Endothelial cell of umbilical vein (primary cell): ENCODE results near the gene MICALL2. TPM values are rescaled to one million over a fixed set of nuclear protein-coding genes. Genes with fewer than 3 reads are reported as not detected.

Source experiments
- BruUV-seq: library from RNA; stranded (reverse); fragments of 400-500 nt; replicated peaks from 2 replicates; lab custom pipeline; 2021; lab: Mats Ljungman, UMichigan
- CTCF ChIA-PET: fragments of 300-600, 350-600 bp; sonication (Branson Sonifier 250); formaldehyde crosslinking; loops from one replicate; lab custom pipeline; 2021; ENCODE audit warnings: antibody characterized with exemption, inconsistent platforms; lab: Charles Lee
- POLR2A ChIA-PET: fragments of 300-600, 350-600 bp; sonication (Branson Sonifier 250); formaldehyde crosslinking; loops from one replicate; lab custom pipeline; 2021; ENCODE audit warnings: antibody characterized with exemption, inconsistent platforms; lab: Charles Lee
- DNase-seq: peaks from one replicate; pipeline ENCODE4 v3.0.0-alpha.2; 2011; ENCODE audit warnings: low read depth, low spot score
- FAIRE-seq: peaks from 2 replicates; lab custom pipeline; 2011; peaks lifted over from hg19 to GRCh38; lab: Jason Lieb, UNC
- H2AFZ ChIP-seq: 2 replicates; pipeline ENCODE4 v1.6.0; 2012; ENCODE audit warnings: low read depth, low read length, control low read depth, inconsistent platforms
- H3K27ac ChIP-seq: 2 replicates; pipeline ENCODE4 v1.5.1; 2011; ENCODE audit warnings: low read depth, mild to moderate bottlenecking, control low read depth, low read length, moderate library complexity; ENCODE audit not compliant: insufficient read depth
- H3K27me3 ChIP-seq, 2 experiments: 2 replicates each; pipeline versions ENCODE4 v1.6.0 to v1.6.1; 2011; ENCODE audit warnings: low read length in 2 of 2, mixed read lengths in 1 of 2; ENCODE audit not compliant: control insufficient read depth in 2 of 2, insufficient read depth in 2 of 2
- H3K36me3 ChIP-seq, 2 experiments: 2 replicates in 1 of 2; 3 replicates in 1 of 2; pipeline ENCODE4 v1.5.1; 2011; ENCODE audit warnings: low read length in 2 of 2, mild to moderate bottlenecking in 1 of 2, moderate library complexity in 1 of 2; ENCODE audit not compliant: control insufficient read depth in 2 of 2, insufficient read depth in 2 of 2; ENCODE audit errors: extremely low read depth in 1 of 2
- H3K4me1 ChIP-seq: 3 replicates; pipeline ENCODE4 v1.5.1; 2011; ENCODE audit warnings: mild to moderate bottlenecking, low read length; ENCODE audit not compliant: control insufficient read depth, insufficient read depth; ENCODE audit errors: extremely low read depth
- H3K4me2 ChIP-seq: 2 replicates; pipeline ENCODE4 v1.6.1; 2011; ENCODE audit warnings: low read length, control low read depth, mixed read lengths; ENCODE audit not compliant: insufficient read depth
- H3K4me3 ChIP-seq, 3 experiments: fragments of 200-600 bp in 1 of 3; sonication (generic), shearing (Covaris generic) in 1 of 3; replicated peaks in 1 of 3; 2 replicates each; pipeline ENCODE4 v1.5.1; 2011 to 2016; ENCODE audit warnings: control low read depth in 3 of 3, low read length in 3 of 3, mild to moderate bottlenecking in 2 of 3, inconsistent platforms in 1 of 3, low read depth in 1 of 3, moderate library complexity in 1 of 3; ENCODE audit not compliant: insufficient read depth in 1 of 3
- H3K79me2 ChIP-seq: 2 replicates; pipeline ENCODE4 v1.6.0; 2012; ENCODE audit warnings: low read length, inconsistent platforms; ENCODE audit not compliant: control insufficient read depth, insufficient read depth
- H3K9ac ChIP-seq: replicated peaks from 2 replicates; pipeline ENCODE3; 2011; ENCODE audit warnings: low read length, control low read depth; ENCODE audit not compliant: insufficient read depth; ENCODE audit errors: extremely low read depth
- H3K9me1 ChIP-seq: replicated peaks from 3 replicates; pipeline ENCODE4 v1.6.0; 2011; ENCODE audit warnings: mild to moderate bottlenecking, low read length; ENCODE audit not compliant: control insufficient read depth, insufficient read depth; ENCODE audit errors: extremely low read depth
- H3K9me3 ChIP-seq: replicated peaks from 2 replicates; pipeline ENCODE4 v1.5.1; 2012; ENCODE audit warnings: low read length, inconsistent platforms; ENCODE audit not compliant: control insufficient read depth, insufficient read depth
- H4K20me1 ChIP-seq: replicated peaks from 2 replicates; pipeline ENCODE3; 2011; ENCODE audit warnings: mild to moderate bottlenecking, low read length; ENCODE audit not compliant: control insufficient read depth, insufficient read depth; ENCODE audit errors: extremely low read depth
- CTCF ChIP-seq, 2 donors: IDR thresholded peaks; 1 replicate in 1 of 2; 2 replicates in 1 of 2; pipeline ENCODE4 v1.5.1; 2011; ENCODE audit warnings: low read length in 2 of 2, mild to moderate bottlenecking in 2 of 2, moderate library complexity in 2 of 2, control low read depth in 1 of 2, inconsistent platforms in 1 of 2, low read depth in 1 of 2; ENCODE audit not compliant: insufficient read depth in 1 of 2; ENCODE audit errors: extremely low read depth in 1 of 2
- EZH2 ChIP-seq: IDR thresholded peaks from 2 replicates; pipeline ENCODE4 v1.6.1; 2012; ENCODE audit warnings: borderline replicate concordance, low read depth, mild to moderate bottlenecking, moderate library complexity, low read length, inconsistent platforms; ENCODE audit not compliant: severe bottlenecking
- FOS ChIP-seq: IDR thresholded peaks from 2 replicates; pipeline ENCODE4 v1.6.1; 2011; ENCODE audit warnings: mild to moderate bottlenecking, low read length, moderate library complexity, borderline replicate concordance; ENCODE audit not compliant: insufficient read depth
- GATA2 ChIP-seq: IDR thresholded peaks from 2 replicates; pipeline ENCODE4 v1.7.0; 2011; ENCODE audit warnings: low read depth, mild to moderate bottlenecking, moderate library complexity, mixed read lengths, low read length; ENCODE audit not compliant: insufficient read length, insufficient read depth
- JUN ChIP-seq: IDR thresholded peaks from 2 replicates; pipeline ENCODE4 v1.6.1; 2011; ENCODE audit warnings: borderline replicate concordance, low read depth; ENCODE audit not compliant: insufficient read length, insufficient read depth
- MAX ChIP-seq: IDR thresholded peaks from 2 replicates; pipeline ENCODE4 v1.6.1; 2011; ENCODE audit not compliant: insufficient read depth, insufficient read length
- MYC ChIP-seq: IDR thresholded peaks from one replicate; pipeline ENCODE4 v1.6.1; 2011; ENCODE audit warnings: mild to moderate bottlenecking, low read depth, low read length
- POLR2A ChIP-seq: IDR thresholded peaks from 2 replicates; pipeline ENCODE4 v1.6.1; 2012; ENCODE audit warnings: low read depth, mild to moderate bottlenecking, control low read depth, low read length
- POLR2AphosphoS5 ChIP-seq: IDR thresholded peaks from 2 replicates; pipeline ENCODE4 v1.6.1; 2012; ENCODE audit warnings: low read depth, mild to moderate bottlenecking, control low read depth, low read length, moderate library complexity; ENCODE audit not compliant: insufficient read depth
- dilution Hi-C: fragments of 300-500 bp; cut with MboI; formaldehyde crosslinking; loops from one replicate; pipeline ENCODE4 v1.15.0; 2019; ENCODE audit warnings: low sequenced_read_pairs; ENCODE audit not compliant: extremely low pct_ligation_motif_present
- intact Hi-C: fragments of 100-400 bp; cut with micrococcal nuclease; formaldehyde crosslinking; loops from one replicate; pipeline ENCODE4 v1.10.0; 2022
- polyA plus RNA-seq, 4 experiments: library from polyadenylated mRNA; depleted of rRNA in 3 of 4; stranded (reverse) in 3 of 4; unstranded in 1 of 4; fragments of >200 nt; gene quantifications; 2 replicates each; pipeline versions ENCODE4 v1.2.1 to v1.2.3, GENCODE V29; 2011 to 2012; ENCODE audit warnings: missing spikeins in 1 of 4
- total RNA-seq: library from RNA; stranded (reverse); gene quantifications from 2 replicates; pipeline ENCODE4 v1.2.3, GENCODE V29; 2021

MICALL2 gene
- total and polyA plus RNA-seq, 2 donors (not counting 3 experiments of a cell fraction or from before 2014, with no cell fraction given): 29.8 to 46.3 TPM

- Histone ChIP-seq H3K27ac (no peak overlapping the region), H3K9me3 (no peaks in the 10 kb centered on the region), H3K4me3 (no peak overlapping the region), H3K4me1 (no peaks in the 10 kb centered on the region), H3K79me2 (no peaks in the 10 kb centered on the region), H2AFZ (no peak overlapping the region), H3K36me3 (peaks cover 7 to 47% of the 10 kb centered on the region in 2 experiments), H3K9me1 (no peaks in the 10 kb centered on the region), H4K20me1 (no peaks in the 10 kb centered on the region), H3K4me2 (no peak overlapping the region), H3K9ac (no peak overlapping the region), H3K27me3 (no peaks in the 10 kb centered on the region)
- DNase-seq: no peak
- POLR2A ChIA-PET: no interaction called here
- no peak for FAIRE-seq
- CTCF ChIA-PET: no interaction called here
- intact Hi-C loops (no loop called here), dilution Hi-C loops (no loop called here)
- no TSS peak for BruUV-seq
- no peak for TF ChIP-seq POLR2AphosphoS5
- no peak for TF ChIP-seq JUN
- no peak for TF ChIP-seq POLR2A
- no peak for TF ChIP-seq MAX
These were observed 33.4 kb upstream of the MICALL2 start for GRCh38 chr7:1492640-1493039.

- TF ChIP-seq JUN (no peak), FOS (no peak), CTCF (IDR thresholded peaks at IDR 0.05; ENCODE audit: extremely low read depth in 1 of 2, insufficient read depth in 1 of 2, low read depth in 1 of 2, low read length in 2 of 2) (no peak), POLR2A (no peak), EZH2 (no peak), POLR2AphosphoS5 (no peak), MAX (no peak), GATA2 (no peak), MYC (no peak)
- BruUV-seq: no TSS peak
- dilution Hi-C loops: no loop called here
- peaks cover 7 to 49% of the 10 kb centered on the region in 2 experiments for H3K36me3 ChIP-seq
- H3K4me2 ChIP-seq: no peak overlapping the region
- H3K9me3 ChIP-seq: no peaks in the 10 kb centered on the region
- POLR2A ChIA-PET: no interaction called here
- no peak overlapping the region for H3K4me3 ChIP-seq
- intact Hi-C loops: no loop called here
- no peaks in the 10 kb centered on the region for H4K20me1 ChIP-seq
- no peak overlapping the region for H3K27ac ChIP-seq
- DNase-seq: no peak
- no peaks in the 10 kb centered on the region for H3K9me1 ChIP-seq
- H3K4me1 ChIP-seq: no peaks in the 10 kb centered on the region
- no peaks in the 10 kb centered on the region for H3K79me2 ChIP-seq
- no peak overlapping the region for H3K9ac ChIP-seq
- H2AFZ ChIP-seq: no peak overlapping the region
- H3K27me3 ChIP-seq: no peaks in the 10 kb centered on the region
- FAIRE-seq: no peak
- CTCF ChIA-PET: no interaction called here
These were observed 33.0 kb upstream of the MICALL2 start for GRCh38 chr7:1492221-1492620.
